GM23338 (cell line): ENCODE measurements around the gene MBOAT7.

Experiments
- EZH2 ChIP-seq: fragments of 200-600 bp; sonication (generic); IDR thresholded peaks from one replicate; pipeline ENCODE4 v1.8.0; 2017; ENCODE audit warnings: antibody characterized with exemption, mild to moderate bottlenecking, low read depth; ENCODE audit not compliant: unreplicated experiment
- EZH2phosphoT487 ChIP-seq: fragments of 200-600 bp; sonication (generic); IDR thresholded peaks from one replicate; pipeline ENCODE4 v1.8.1; 2018; ENCODE audit warnings: antibody characterized with exemption; ENCODE audit not compliant: unreplicated experiment
- JUNB ChIP-seq: IDR thresholded peaks from one replicate; pipeline ENCODE4 v1.6.1; 2016; ENCODE audit warnings: antibody characterized with exemption; ENCODE audit not compliant: unreplicated experiment
- POLR2AphosphoS5 ChIP-seq: IDR thresholded peaks from 2 replicates; pipeline ENCODE4 v1.6.1; 2016; ENCODE audit warnings: antibody characterized with exemption, low read depth
- ZNF331 ChIP-seq: fragments of 250-450 bp; sonication (Bioruptor Pico); IDR thresholded peaks from 2 replicates; pipeline ENCODE4 v1.5.0; 2020; ENCODE audit warnings: low read depth, mild to moderate bottlenecking, moderate library complexity
- TF ChIP-seq, protein P1 (sequence below), 2 experiments: fragments of 200-600 bp in 1 of 2; sonication (generic) in 1 of 2; conservative IDR thresholded peaks; 2 replicates each; pipeline versions ENCODE4 v1.5.1 to v1.6.1; 2016 to 2017; ENCODE audit warnings: antibody characterized with exemption in 2 of 2, low read depth in 2 of 2, mild to moderate bottlenecking in 2 of 2, moderate library complexity in 1 of 2
- TF ChIP-seq, protein P2 (sequence below): IDR thresholded peaks from 2 replicates; pipeline ENCODE4 v1.6.1; 2016; ENCODE audit warnings: antibody characterized with exemption

- TF ChIP-seq, protein P1, sequence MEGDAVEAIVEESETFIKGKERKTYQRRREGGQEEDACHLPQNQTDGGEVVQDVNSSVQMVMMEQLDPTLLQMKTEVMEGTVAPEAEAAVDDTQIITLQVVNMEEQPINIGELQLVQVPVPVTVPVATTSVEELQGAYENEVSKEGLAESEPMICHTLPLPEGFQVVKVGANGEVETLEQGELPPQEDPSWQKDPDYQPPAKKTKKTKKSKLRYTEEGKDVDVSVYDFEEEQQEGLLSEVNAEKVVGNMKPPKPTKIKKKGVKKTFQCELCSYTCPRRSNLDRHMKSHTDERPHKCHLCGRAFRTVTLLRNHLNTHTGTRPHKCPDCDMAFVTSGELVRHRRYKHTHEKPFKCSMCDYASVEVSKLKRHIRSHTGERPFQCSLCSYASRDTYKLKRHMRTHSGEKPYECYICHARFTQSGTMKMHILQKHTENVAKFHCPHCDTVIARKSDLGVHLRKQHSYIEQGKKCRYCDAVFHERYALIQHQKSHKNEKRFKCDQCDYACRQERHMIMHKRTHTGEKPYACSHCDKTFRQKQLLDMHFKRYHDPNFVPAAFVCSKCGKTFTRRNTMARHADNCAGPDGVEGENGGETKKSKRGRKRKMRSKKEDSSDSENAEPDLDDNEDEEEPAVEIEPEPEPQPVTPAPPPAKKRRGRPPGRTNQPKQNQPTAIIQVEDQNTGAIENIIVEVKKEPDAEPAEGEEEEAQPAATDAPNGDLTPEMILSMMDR (conservative IDR thresholded peaks at IDR 0.05; ENCODE audit: low read depth in 2 of 2): no peak
- no peak for TF ChIP-seq EZH2
- TF ChIP-seq EZH2phosphoT487: no peak
- TF ChIP-seq, protein P2, sequence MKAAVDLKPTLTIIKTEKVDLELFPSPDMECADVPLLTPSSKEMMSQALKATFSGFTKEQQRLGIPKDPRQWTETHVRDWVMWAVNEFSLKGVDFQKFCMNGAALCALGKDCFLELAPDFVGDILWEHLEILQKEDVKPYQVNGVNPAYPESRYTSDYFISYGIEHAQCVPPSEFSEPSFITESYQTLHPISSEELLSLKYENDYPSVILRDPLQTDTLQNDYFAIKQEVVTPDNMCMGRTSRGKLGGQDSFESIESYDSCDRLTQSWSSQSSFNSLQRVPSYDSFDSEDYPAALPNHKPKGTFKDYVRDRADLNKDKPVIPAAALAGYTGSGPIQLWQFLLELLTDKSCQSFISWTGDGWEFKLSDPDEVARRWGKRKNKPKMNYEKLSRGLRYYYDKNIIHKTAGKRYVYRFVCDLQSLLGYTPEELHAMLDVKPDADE: no peak
- TF ChIP-seq ZNF331 (CRISPR knock-in tag): no peak
- TF ChIP-seq JUNB: no peak
- TF ChIP-seq POLR2AphosphoS5: peak; percentile 47
Observed at GRCh38 chr19:54164369-54165068, 24.9 kb downstream of the MBOAT7 start.
